B cell (primary cell): ENCODE measurements around the gene SUPT7L. TPM values are rescaled to one million over a fixed set of nuclear protein-coding genes. Genes with fewer than 3 reads are reported as not detected.

Source experiments
- ATAC-seq: fragments of 200-7000 bp; cut with Tn5 transposase; one replicate; pipeline ENCODE4 v1.10.0; 2021; ENCODE audit warnings: low read depth, mild to moderate bottlenecking, moderate number of reproducible peaks, moderate library complexity
- CTCF ChIA-PET: fragments of 350-600 bp; sonication (Branson Sonifier 250); formaldehyde crosslinking; loops from one replicate; lab custom pipeline; 2021; ENCODE audit warnings: antibody characterized with exemption, inconsistent platforms; lab: Charles Lee
- POLR2A ChIA-PET: fragments of 350-600 bp; sonication (Branson Sonifier 250); formaldehyde crosslinking; loops from one replicate; lab custom pipeline; 2021; ENCODE audit warnings: antibody characterized with exemption; lab: Charles Lee
- DNase-seq: peaks from one replicate; pipeline ENCODE4 v3.0.0; 2013
- H2AFZ ChIP-seq: 2 replicates; pipeline ENCODE4 v1.6.1; 2012; ENCODE audit warnings: mild to moderate bottlenecking, low read depth, low read length; ENCODE audit not compliant: insufficient read depth, poor library complexity, severe bottlenecking
- H3K27ac ChIP-seq, 2 donors: 1 replicate in 1 of 2; 2 replicates in 1 of 2; pipeline ENCODE4 v1.5.1; 2012 to 2013; ENCODE audit warnings: low read length in 2 of 2, mild to moderate bottlenecking in 2 of 2, moderate library complexity in 1 of 2
- H3K27me3 ChIP-seq, 4 experiments: fragments of 200-600 bp in 1 of 4; sonication (generic) in 1 of 4; replicated peaks in 1 of 4; 1 replicate in 2 of 4; 2 replicates in 2 of 4; pipeline versions ENCODE4 v1.6.1 to v1.7.0; 2013 to 2016; ENCODE audit warnings: low read length in 3 of 4, mild to moderate bottlenecking in 2 of 4, mixed read lengths in 1 of 4, moderate library complexity in 1 of 4; ENCODE audit not compliant: insufficient read depth in 4 of 4, control insufficient read depth in 3 of 4; ENCODE audit errors: control extremely low read depth in 1 of 4
- H3K36me3 ChIP-seq, 2 experiments: replicated peaks in 1 of 2; 1 replicate in 1 of 2; 2 replicates in 1 of 2; pipeline versions ENCODE4 v1.6.1 to v1.7.1; 2013; ENCODE audit warnings: low read length in 1 of 2; ENCODE audit not compliant: insufficient read depth in 2 of 2, control insufficient read depth in 1 of 2; ENCODE audit errors: control extremely low read depth in 1 of 2, extremely low read depth in 1 of 2
- H3K4me1 ChIP-seq, 2 donors: fragments of 200-600 bp in 1 of 2; sonication (generic) in 1 of 2; 1 replicate in 1 of 2; 2 replicates in 1 of 2; pipeline versions ENCODE4 v1.5.1 to v1.6.1; 2013 to 2017; ENCODE audit warnings: low read length in 2 of 2; ENCODE audit not compliant: control insufficient read depth in 2 of 2, insufficient read depth in 2 of 2
- H3K4me2 ChIP-seq: replicated peaks from 2 replicates; pipeline ENCODE3; 2012; ENCODE audit warnings: mild to moderate bottlenecking, low read depth, low read length; ENCODE audit not compliant: poor library complexity, severe bottlenecking
- H3K4me3 ChIP-seq, 5 experiments: fragments of 200-600 bp in 1 of 5; sonication (generic) in 1 of 5; 1 replicate in 3 of 5; 2 replicates in 2 of 5; pipeline versions ENCODE4 v1.5.1 to v1.7.0; 2011 to 2016; ENCODE audit warnings: low read length in 4 of 5, mild to moderate bottlenecking in 4 of 5, low read depth in 2 of 5, control low read depth in 1 of 5, moderate library complexity in 1 of 5; ENCODE audit not compliant: insufficient read depth in 1 of 5; ENCODE audit errors: control extremely low read depth in 1 of 5, extremely low read depth in 1 of 5
- H3K79me2 ChIP-seq: fragments of 200-600 bp; sonication (generic); one replicate; pipeline ENCODE4 v1.6.0; 2016; ENCODE audit warnings: low read length; ENCODE audit not compliant: control insufficient read depth, insufficient read depth
- H3K9ac ChIP-seq: fragments of 200-600 bp; sonication (generic); 2 replicates; pipeline ENCODE4 v1.6.1; 2017; ENCODE audit warnings: mild to moderate bottlenecking, low read length, moderate library complexity
- H3K9me3 ChIP-seq, 3 donors: one replicate each; pipeline versions ENCODE4 v1.6.1 to v1.7.1; 2013; ENCODE audit warnings: low read length in 2 of 3; ENCODE audit not compliant: control insufficient read depth in 2 of 3, insufficient read depth in 1 of 3; ENCODE audit errors: control extremely low read depth in 1 of 3
- H4K20me1 ChIP-seq: 2 replicates; pipeline ENCODE4 v1.6.0; 2012; ENCODE audit warnings: mild to moderate bottlenecking, low read length; ENCODE audit not compliant: insufficient read depth, control insufficient read depth, poor library complexity, severe bottlenecking
- H3K27ac Mint-ChIP-seq: one replicate; pipeline ENCODE4 v1.8.0; 2021; ENCODE audit warnings: mixed read lengths
- H3K27me3 Mint-ChIP-seq: one replicate; pipeline ENCODE4 v1.8.0; 2021; ENCODE audit warnings: mixed read lengths
- H3K4me1 Mint-ChIP-seq: one replicate; pipeline ENCODE4 v1.8.0; 2021; ENCODE audit warnings: mixed read lengths
- H3K4me3 Mint-ChIP-seq: one replicate; pipeline ENCODE4 v1.8.0; 2021; ENCODE audit warnings: mixed read lengths
- H3K9me3 Mint-ChIP-seq: one replicate; pipeline ENCODE4 v1.8.0; 2022; ENCODE audit warnings: mixed read lengths; ENCODE audit not compliant: insufficient read depth
- EZH2 ChIP-seq: IDR thresholded peaks from 2 replicates; pipeline ENCODE4 v1.6.1; 2012; ENCODE audit warnings: borderline replicate concordance, low read depth, mild to moderate bottlenecking, moderate library complexity, low read length; ENCODE audit not compliant: insufficient read depth, poor library complexity, severe bottlenecking
- WGBS: methylation state at CpG from one replicate; pipeline ENCODE4 v1.1.5; 2013; ENCODE audit warnings: missing lambda C conversion rate; ENCODE audit not compliant: insufficient coverage; 5-methylcytosine and 5-hydroxymethylcytosine counted together
- intact Hi-C: fragments of 100-400 bp; cut with micrococcal nuclease; formaldehyde crosslinking; loops from one replicate; pipeline ENCODE4 v1.10.0; 2022
- polyA plus RNA-seq: library from polyadenylated mRNA; depleted of rRNA; stranded (reverse); fragments of >200 nt; gene quantifications from 2 replicates; pipeline ENCODE4 v1.2.3, GENCODE V29; 2012
- total RNA-seq, 2 donors: library from RNA; stranded (reverse); fragments of 120-200 nt in 1 of 2; gene quantifications; 1 replicate in 1 of 2; 2 replicates in 1 of 2; pipeline versions ENCODE4 v1.2.3 to v1.2.4, GENCODE V29; 2013 to 2022
- TF ChIP-seq, protein P1 (sequence below): fragments of 200-600 bp; IDR thresholded peaks from one replicate; pipeline ENCODE4 v1.8.0; 2022; ENCODE audit warnings: antibody characterized with exemption, mild to moderate bottlenecking

Gene SUPT7L
- total and polyA plus RNA-seq, 2 donors (not counting 1 experiment from before 2014, with no cell fraction given), result 40.2 to 42.4 TPM

DNA sequence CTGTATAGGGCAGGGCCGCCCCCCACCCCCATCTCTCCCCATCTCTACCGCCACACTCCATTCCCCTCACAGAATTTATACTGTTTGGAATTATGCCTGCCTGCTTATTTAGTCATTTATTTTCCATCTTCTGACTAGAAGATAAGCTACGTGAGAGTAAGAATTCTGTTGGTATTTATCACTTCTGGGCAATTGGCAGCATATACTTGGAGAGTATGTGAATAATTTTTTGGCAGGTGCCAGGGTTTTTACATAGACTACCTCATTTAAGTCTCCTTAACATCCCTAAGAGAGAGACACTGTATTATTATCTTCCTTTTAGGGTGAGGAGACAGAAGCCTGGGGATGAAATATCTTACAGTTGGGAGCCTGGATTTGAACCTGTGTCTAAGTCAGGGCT lies 45.3 kb upstream of the SUPT7L start:
- H3K9me3 ChIP-seq, result peaks cover 0 to 1% (median 0%) of the 10 kb centered on the region in 3 donors
- no peaks in the 10 kb centered on the region for H4K20me1 ChIP-seq
- no peaks in the 10 kb centered on the region for H3K9me3 Mint-ChIP-seq
- H2AFZ ChIP-seq, result no peak overlapping the region
- H3K9ac ChIP-seq, result no peak overlapping the region
- no peaks in the 10 kb centered on the region for H3K36me3 ChIP-seq
- DNase-seq, result no peak
- POLR2A ChIA-PET, result no interaction called here
- no peak overlapping the region for H3K4me2 ChIP-seq
- no peak overlapping the region for H3K27ac Mint-ChIP-seq
- no CpG with 5 or more reads among the region's 3 CpGs for WGBS
- TF ChIP-seq, protein P1, sequence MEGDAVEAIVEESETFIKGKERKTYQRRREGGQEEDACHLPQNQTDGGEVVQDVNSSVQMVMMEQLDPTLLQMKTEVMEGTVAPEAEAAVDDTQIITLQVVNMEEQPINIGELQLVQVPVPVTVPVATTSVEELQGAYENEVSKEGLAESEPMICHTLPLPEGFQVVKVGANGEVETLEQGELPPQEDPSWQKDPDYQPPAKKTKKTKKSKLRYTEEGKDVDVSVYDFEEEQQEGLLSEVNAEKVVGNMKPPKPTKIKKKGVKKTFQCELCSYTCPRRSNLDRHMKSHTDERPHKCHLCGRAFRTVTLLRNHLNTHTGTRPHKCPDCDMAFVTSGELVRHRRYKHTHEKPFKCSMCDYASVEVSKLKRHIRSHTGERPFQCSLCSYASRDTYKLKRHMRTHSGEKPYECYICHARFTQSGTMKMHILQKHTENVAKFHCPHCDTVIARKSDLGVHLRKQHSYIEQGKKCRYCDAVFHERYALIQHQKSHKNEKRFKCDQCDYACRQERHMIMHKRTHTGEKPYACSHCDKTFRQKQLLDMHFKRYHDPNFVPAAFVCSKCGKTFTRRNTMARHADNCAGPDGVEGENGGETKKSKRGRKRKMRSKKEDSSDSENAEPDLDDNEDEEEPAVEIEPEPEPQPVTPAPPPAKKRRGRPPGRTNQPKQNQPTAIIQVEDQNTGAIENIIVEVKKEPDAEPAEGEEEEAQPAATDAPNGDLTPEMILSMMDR, result no peak
- TF ChIP-seq EZH2, result no peak
- no peak overlapping the region for H3K4me3 ChIP-seq
- peaks cover 4% of the 10 kb centered on the region for H3K4me1 Mint-ChIP-seq
- CTCF ChIA-PET, result interaction anchor here (2.2 kb wide), 1 partner anchor 15 kb away, joined by 6 read pairs; no protein-coding TSS in a partner anchor
- ATAC-seq, result no peak
- no peaks in the 10 kb centered on the region for H3K79me2 ChIP-seq
- peaks cover 0 to 5% (median 0%) of the 10 kb centered on the region in 4 experiments for H3K27me3 ChIP-seq
- no peak overlapping the region for H3K4me3 Mint-ChIP-seq
- H3K27ac ChIP-seq, result no peak overlapping the region
- intact Hi-C loops, result no loop called here
- H3K27me3 Mint-ChIP-seq, result peaks cover 25% of the 10 kb centered on the region
- no peaks in the 10 kb centered on the region for H3K4me1 ChIP-seq

DNA sequence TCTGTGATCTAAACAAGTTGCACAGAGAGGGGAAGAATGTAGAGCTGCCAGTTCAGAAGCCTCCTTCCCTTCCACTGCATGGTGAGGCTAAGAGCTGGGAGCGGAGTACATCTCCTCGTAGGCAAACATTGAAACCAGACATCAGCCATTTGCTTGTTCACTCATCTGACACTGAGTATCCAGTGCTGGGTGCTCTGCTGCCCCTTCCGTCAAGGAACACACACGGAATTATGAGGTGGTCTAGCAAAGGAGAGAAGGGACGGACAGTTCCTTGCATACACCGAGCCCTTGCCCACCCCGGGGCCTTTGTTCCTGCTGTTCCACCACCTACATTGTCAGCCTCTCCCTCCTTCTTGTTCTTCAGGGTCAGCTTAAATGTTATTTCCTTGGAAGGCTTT lies 44.8 kb upstream of the SUPT7L start:
- ChIA-PET CTCF (interaction anchor here (0.9 to 2.2 kb wide), 2 partner anchors 9 to 15 kb away, joined by 3 to 6 read pairs; no protein-coding TSS in a partner anchor), POLR2A (no interaction called here)
- H3K27ac ChIP-seq, result no peak overlapping the region
- Mint-ChIP-seq H3K27me3 (peaks cover 25% of the 10 kb centered on the region), H3K27ac (no peak overlapping the region), H3K9me3 (no peaks in the 10 kb centered on the region), H3K4me1 (peaks cover 4% of the 10 kb centered on the region), H3K4me3 (no peak overlapping the region)
- no peak overlapping the region for H3K9ac ChIP-seq
- no peak for TF ChIP-seq EZH2
- TF ChIP-seq, protein P1, result no peak
- H3K4me3 ChIP-seq, result no peak overlapping the region
- 100% methylated on average over 2 of the region's 7 CpGs for WGBS
- peaks cover 0 to 1% (median 0%) of the 10 kb centered on the region in 3 donors for H3K9me3 ChIP-seq
- H3K27me3 ChIP-seq, result peaks cover 0 to 5% (median 0%) of the 10 kb centered on the region in 4 experiments
- DNase-seq (no peak), ATAC-seq (no peak)
- H2AFZ ChIP-seq, result no peak overlapping the region
- no peak overlapping the region for H3K4me2 ChIP-seq
- H3K79me2 ChIP-seq, result no peaks in the 10 kb centered on the region
- no peaks in the 10 kb centered on the region for H4K20me1 ChIP-seq
- no peaks in the 10 kb centered on the region for H3K4me1 ChIP-seq
- no peaks in the 10 kb centered on the region for H3K36me3 ChIP-seq
- intact Hi-C loops, result no loop called here
